KMS-11 (cell line): Measurements from ENCODE around the gene SYPL1.

Source experiments
- H2AFZ ChIP-seq: fragments of 200-600 bp; sonication (generic); 2 replicates; pipeline ENCODE4 v1.6.1; 2016; ENCODE audit warnings: antibody characterized with exemption, mixed run types, low read depth
- H3K27ac ChIP-seq: fragments of 200-600 bp; sonication (generic); 2 replicates; pipeline ENCODE4 v1.6.1; 2016; ENCODE audit warnings: mild to moderate bottlenecking, mixed run types
- H3K27me3 ChIP-seq: fragments of 200-600 bp; sonication (generic); 2 replicates; pipeline ENCODE4 v1.6.1; 2017; ENCODE audit warnings: mild to moderate bottlenecking, low read depth, mixed run types, moderate library complexity; ENCODE audit not compliant: insufficient read depth
- H3K36me3 ChIP-seq: fragments of 200-600 bp; sonication (generic); 2 replicates; pipeline ENCODE4 v1.6.1; 2017; ENCODE audit warnings: mild to moderate bottlenecking, mixed run types; ENCODE audit not compliant: insufficient read depth
- H3K4me1 ChIP-seq: fragments of 200-600 bp; sonication (generic); 2 replicates; pipeline ENCODE4 v1.6.1; 2016; ENCODE audit warnings: mild to moderate bottlenecking, low read depth, mixed run types; ENCODE audit not compliant: poor library complexity, severe bottlenecking
- H3K4me2 ChIP-seq: fragments of 200-600 bp; sonication (generic); 2 replicates; pipeline ENCODE4 v1.7.0; 2016; ENCODE audit warnings: mild to moderate bottlenecking, mixed run types
- H3K4me3 ChIP-seq: fragments of 200-600 bp; sonication (generic); IDR thresholded peaks from 2 replicates; pipeline ENCODE4 v1.6.1; 2017; ENCODE audit warnings: low read depth, low read length, mixed read lengths; ENCODE audit not compliant: insufficient read depth
- H3K79me2 ChIP-seq: fragments of 200-600 bp; sonication (generic); 2 replicates; pipeline ENCODE4 v1.6.1; 2016; ENCODE audit warnings: low read depth, mixed run types; ENCODE audit not compliant: insufficient read depth
- H3K9ac ChIP-seq: fragments of 200-600 bp; sonication (generic); 2 replicates; pipeline ENCODE4 v1.6.1; 2016; ENCODE audit warnings: mild to moderate bottlenecking, mixed run types
- H4K20me1 ChIP-seq: fragments of 200-600 bp; sonication (generic); 2 replicates; pipeline ENCODE4 v1.6.1; 2016; ENCODE audit warnings: mild to moderate bottlenecking, mixed run types; ENCODE audit not compliant: insufficient read depth
- CTCF ChIP-seq: fragments of 200-600 bp; sonication (generic); conservative IDR thresholded peaks from 2 replicates; pipeline ENCODE4 v1.6.1; 2017; ENCODE audit warnings: low read depth, mild to moderate bottlenecking, antibody characterized with exemption, low read length, moderate library complexity, mixed read lengths

The SYPL1 gene

GRCh38 chr7:106068986-106069385, 43.1 kb downstream of the SYPL1 start:
- Histone ChIP-seq H3K4me1 (no peaks in the 10 kb centered on the region), H3K4me3 (no peak overlapping the region), H3K27ac (no peak overlapping the region), H4K20me1 (no peaks in the 10 kb centered on the region), H3K4me2 (no peak overlapping the region), H3K27me3 (no peaks in the 10 kb centered on the region), H3K36me3 (no peaks in the 10 kb centered on the region), H3K9ac (no peak overlapping the region), H3K79me2 (no peaks in the 10 kb centered on the region), H2AFZ (no peak overlapping the region)
- no peak for TF ChIP-seq CTCF

GRCh38 chr7:106068538-106068961, 43.6 kb downstream of the SYPL1 start:
- Histone ChIP-seq H3K27ac (no peak overlapping the region), H3K36me3 (no peaks in the 10 kb centered on the region), H2AFZ (no peak overlapping the region), H3K27me3 (no peaks in the 10 kb centered on the region), H3K79me2 (no peaks in the 10 kb centered on the region), H4K20me1 (no peaks in the 10 kb centered on the region), H3K9ac (no peak overlapping the region), H3K4me1 (no peaks in the 10 kb centered on the region), H3K4me3 (no peak overlapping the region), H3K4me2 (no peak overlapping the region)
- no peak for TF ChIP-seq CTCF

GRCh38 chr7:106067678-106068077, 44.4 kb downstream of the SYPL1 start:
- Histone ChIP-seq H3K27ac (no peak overlapping the region), H3K36me3 (no peaks in the 10 kb centered on the region), H3K4me2 (no peak overlapping the region), H3K4me1 (no peaks in the 10 kb centered on the region), H2AFZ (no peak overlapping the region), H3K4me3 (no peak overlapping the region), H3K79me2 (no peaks in the 10 kb centered on the region), H4K20me1 (no peaks in the 10 kb centered on the region), H3K27me3 (no peaks in the 10 kb centered on the region), H3K9ac (no peak overlapping the region)
- TF ChIP-seq CTCF, result no peak

GRCh38 chr7:106065575-106066500, 46.3 kb downstream of the SYPL1 start:
- TF ChIP-seq CTCF, result no peak
- no peak overlapping the region for H2AFZ ChIP-seq
- no peak overlapping the region for H3K4me2 ChIP-seq
- no peak overlapping the region for H3K4me3 ChIP-seq
- no peaks in the 10 kb centered on the region for H3K27me3 ChIP-seq
- no peaks in the 10 kb centered on the region for H3K36me3 ChIP-seq
- no peaks in the 10 kb centered on the region for H4K20me1 ChIP-seq
- no peak overlapping the region for H3K27ac ChIP-seq
- no peaks in the 10 kb centered on the region for H3K4me1 ChIP-seq
- H3K9ac ChIP-seq, result no peak overlapping the region
- H3K79me2 ChIP-seq, result no peaks in the 10 kb centered on the region
